ENCODE results near the gene OGT. TPM values are rescaled to one million over a fixed set of nuclear protein-coding genes. Genes with fewer than 3 reads are reported as not detected.

Gene OGT
- total RNA-seq, 1 experiment from 2014 or later: 116 TPM

DNA sequence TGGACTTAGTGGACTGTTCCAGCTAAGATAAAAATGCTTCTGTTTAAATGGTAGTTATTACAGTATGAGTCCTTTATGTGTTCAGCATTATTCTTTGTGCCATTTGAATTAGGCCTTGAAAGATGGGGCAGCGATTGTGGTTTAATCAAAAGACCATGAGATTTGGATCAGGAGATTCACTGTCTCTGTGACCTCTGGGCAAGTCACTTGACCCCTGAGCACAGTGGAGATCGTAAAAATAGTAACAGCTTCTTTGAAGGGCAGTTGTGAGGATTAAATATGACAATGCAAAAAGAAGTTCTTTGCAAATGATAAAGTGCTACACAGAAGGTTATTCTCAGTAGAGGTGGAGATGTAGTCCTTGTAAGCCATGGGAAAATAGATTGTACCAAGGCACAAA, 74.6 kb downstream of the OGT start:
- Histone ChIP-seq H2AFZ (ENCODE audit: low read length) (no peak overlapping the region), H3K27me3 (ENCODE audit: insufficient read depth, low read length) (no peaks in the 10 kb centered on the region), H3K79me2 (ENCODE audit: insufficient read depth, low read length) (no peaks in the 10 kb centered on the region), H3K23me2 (ENCODE audit: insufficient read length, low read depth, low read length, poor library complexity, severe bottlenecking) (no peaks in the 10 kb centered on the region), H4K5ac (ENCODE audit: insufficient read length, low read depth, low read length) (no peak overlapping the region), H3K56ac (ENCODE audit: insufficient read length, low read depth, low read length) (no peak overlapping the region), H2BK5ac (ENCODE audit: insufficient read length, low read length) (no peak overlapping the region), H3K14ac (ENCODE audit: insufficient read depth, low read length) (no peak overlapping the region), H3K23ac (ENCODE audit: insufficient read length, low read depth, low read length) (no peak overlapping the region), H3K27ac (ENCODE audit: insufficient read length, low read depth, low read length) (no peak overlapping the region), H2BK20ac (ENCODE audit: low read depth, low read length, poor library complexity, severe bottlenecking) (no peak overlapping the region), H3K4ac (ENCODE audit: low read depth, low read length) (no peak overlapping the region), H3K4me1 (ENCODE audit: insufficient read depth, low read length) (no peaks in the 10 kb centered on the region), H4K8ac (replicated peaks; ENCODE audit: insufficient read length, low read depth, low read length) (no peak overlapping the region), H3T11ph (ENCODE audit: low read length) (no peak overlapping the region), H2BK15ac (ENCODE audit: low read depth, low read length) (no peak overlapping the region), H3K79me1 (ENCODE audit: insufficient read depth, low read depth, low read length, poor library complexity, severe bottlenecking) (no peaks in the 10 kb centered on the region), H2AK5ac (ENCODE audit: insufficient read length, low read length) (no peak overlapping the region), H3K9ac (ENCODE audit: extremely low read depth, insufficient read length, low read length) (no peak overlapping the region), H3K18ac (ENCODE audit: insufficient read length, low read depth, low read length) (no peak overlapping the region), H4K20me1 (ENCODE audit: control insufficient read depth, insufficient read depth, insufficient read length) (no peaks in the 10 kb centered on the region), H4K91ac (ENCODE audit: insufficient read length, low read depth, low read length) (no peak overlapping the region), H3K4me2 (ENCODE audit: insufficient read depth, insufficient read length, low read length) (no peak overlapping the region), H2BK12ac (ENCODE audit: insufficient read length, low read depth, low read length) (no peak overlapping the region), H3K9me3 (ENCODE audit: control insufficient read depth, low read depth, low read length) (peaks cover 82% of the 10 kb centered on the region), H2BK120ac (ENCODE audit: low read depth, low read length, poor library complexity, severe bottlenecking) (no peak overlapping the region)
- no peak overlapping the region for H3K4me3 Mint-ChIP-seq
- H3K27ac Mint-ChIP-seq: no peak overlapping the region; a peak in 1 of 7 replicates
- peaks cover 64 to 76% of the 10 kb centered on the region in 2 experiments for H3K9me3 Mint-ChIP-seq
- no peaks in the 10 kb centered on the region for H3K4me1 Mint-ChIP-seq
- no CpG with 5 or more reads among the region's 2 CpGs for WGBS (ENCODE audit: extremely low coverage, insufficient read length, low lambda C conversion rate)
- peaks cover 24 to 52% (median 51%) of the 10 kb centered on the region in 3 experiments for H3K36me3 Mint-ChIP-seq (ENCODE audit: insufficient read depth in 1 of 3, low read depth in 3 of 3)
- TF ChIP-seq, protein P1, sequence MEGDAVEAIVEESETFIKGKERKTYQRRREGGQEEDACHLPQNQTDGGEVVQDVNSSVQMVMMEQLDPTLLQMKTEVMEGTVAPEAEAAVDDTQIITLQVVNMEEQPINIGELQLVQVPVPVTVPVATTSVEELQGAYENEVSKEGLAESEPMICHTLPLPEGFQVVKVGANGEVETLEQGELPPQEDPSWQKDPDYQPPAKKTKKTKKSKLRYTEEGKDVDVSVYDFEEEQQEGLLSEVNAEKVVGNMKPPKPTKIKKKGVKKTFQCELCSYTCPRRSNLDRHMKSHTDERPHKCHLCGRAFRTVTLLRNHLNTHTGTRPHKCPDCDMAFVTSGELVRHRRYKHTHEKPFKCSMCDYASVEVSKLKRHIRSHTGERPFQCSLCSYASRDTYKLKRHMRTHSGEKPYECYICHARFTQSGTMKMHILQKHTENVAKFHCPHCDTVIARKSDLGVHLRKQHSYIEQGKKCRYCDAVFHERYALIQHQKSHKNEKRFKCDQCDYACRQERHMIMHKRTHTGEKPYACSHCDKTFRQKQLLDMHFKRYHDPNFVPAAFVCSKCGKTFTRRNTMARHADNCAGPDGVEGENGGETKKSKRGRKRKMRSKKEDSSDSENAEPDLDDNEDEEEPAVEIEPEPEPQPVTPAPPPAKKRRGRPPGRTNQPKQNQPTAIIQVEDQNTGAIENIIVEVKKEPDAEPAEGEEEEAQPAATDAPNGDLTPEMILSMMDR (conservative IDR thresholded peaks at IDR 0.05): no peak
- DNase-seq: no peak
- H3K27me3 Mint-ChIP-seq (ENCODE audit: low read depth): no peaks in the 10 kb centered on the region
